Right lung (tissue), 5 donors: ENCODE measurements around the gene SPTLC3. TPM values are rescaled to one million over a fixed set of nuclear protein-coding genes. Genes with fewer than 3 reads are reported as not detected.

ENCODE experiments used
- DNase-seq, 2 donors: peaks; one replicate each; pipeline ENCODE4 v3.0.0-alpha.2; 2013
- polyA plus RNA-seq, 5 donors: library from polyadenylated mRNA; unstranded; fragments of 120-200 nt; gene quantifications; one replicate each; pipeline versions ENCODE4 v1.2.1 to v1.2.3, GENCODE V29; 2013; ENCODE audit warnings: inconsistent platforms in 1 of 5, low replicate concordance in 1 of 5; ENCODE audit not compliant: insufficient read length in 5 of 5, insufficient read depth in 1 of 5

SPTLC3 gene
- polyA plus RNA-seq, 5 donors: 6.5 to 13.5 (median 12.5) TPM

DNA sequence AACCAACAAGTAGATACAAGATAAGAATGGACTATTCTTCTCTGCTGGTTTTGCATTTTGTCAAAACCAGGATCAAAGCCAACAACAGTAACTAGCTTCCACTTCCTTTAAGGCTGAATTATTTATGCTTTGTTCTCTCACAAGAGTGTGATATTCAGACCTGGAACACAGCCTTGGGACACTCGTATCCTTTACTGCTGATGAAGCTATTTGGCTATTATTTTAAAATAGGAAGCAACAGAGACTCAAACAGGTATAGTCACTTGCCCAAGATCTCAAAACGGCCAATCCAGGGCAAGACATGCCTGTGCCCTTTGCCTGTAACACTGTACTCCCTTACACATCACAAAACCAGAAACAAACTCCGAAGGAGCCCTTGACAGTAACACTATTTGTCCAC is 19.9 kb downstream of the SPTLC3 start:
- DNase-seq: no peak

- no peak for DNase-seq
Observed at GRCh38 chr20:13029687-13030375, 21.1 kb downstream of the SPTLC3 start.

DNA sequence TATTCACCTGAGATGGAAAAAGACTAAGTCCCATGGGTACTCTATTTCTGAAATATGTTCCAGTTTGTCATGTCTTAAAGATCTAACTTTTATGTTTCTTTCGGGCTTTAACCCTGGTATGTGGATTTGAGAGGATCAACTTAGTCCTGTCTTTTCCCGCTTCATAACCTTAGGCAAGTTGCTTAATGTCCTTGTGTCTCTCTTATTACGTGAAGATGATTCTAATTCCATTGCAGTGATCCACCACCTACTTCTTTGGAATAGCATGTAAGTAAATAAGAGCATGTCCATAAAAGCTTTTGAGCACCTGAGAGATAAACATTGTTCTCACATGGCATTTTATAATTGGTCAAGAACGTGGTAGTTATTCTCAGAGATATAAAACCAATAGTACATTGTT is 23.0 kb downstream of the SPTLC3 start:
- DNase-seq: no peak

DNA sequence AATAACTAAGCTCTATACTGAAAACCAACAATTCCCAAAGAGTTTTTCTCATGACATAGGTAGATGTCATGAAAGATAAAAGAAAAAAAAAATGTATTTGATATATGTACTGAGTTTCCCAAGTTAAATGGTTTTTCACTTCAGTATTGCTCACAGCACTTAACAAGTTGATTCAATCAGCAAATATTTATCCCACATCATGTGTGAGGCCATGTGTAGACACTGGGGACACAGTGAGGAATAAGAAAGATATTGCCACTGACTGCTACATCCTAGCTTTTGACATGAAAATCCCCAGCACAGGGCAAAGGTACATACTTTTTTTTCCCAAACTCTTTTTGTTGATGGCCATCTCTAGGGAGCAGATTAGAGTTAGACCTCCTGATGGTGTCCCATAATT is 25.3 kb downstream of the SPTLC3 start:
- no peak for DNase-seq

DNA sequence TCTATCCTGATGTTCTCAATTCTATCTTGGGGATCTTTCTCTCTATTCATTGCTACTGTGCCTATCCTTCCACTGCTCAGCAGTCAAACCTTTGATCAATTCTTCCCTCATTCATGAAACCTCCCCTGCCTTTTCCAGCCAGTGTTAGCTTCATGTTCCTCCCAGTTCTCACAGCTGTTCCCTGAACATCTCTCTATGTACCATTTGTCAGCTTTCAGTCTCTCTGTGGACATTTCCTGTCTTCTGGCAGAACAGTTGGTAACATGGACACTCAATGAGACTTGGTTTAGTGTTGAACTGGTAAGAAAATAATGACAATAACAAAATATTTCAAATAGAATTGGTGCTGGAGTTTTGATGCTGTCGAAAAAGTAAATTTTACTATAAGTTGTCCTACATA is 26.2 kb downstream of the SPTLC3 start:
- DNase-seq: no peak

GRCh38 chr20:13035399-13036152 is 26.8 kb downstream of the SPTLC3 start:
- no peak for DNase-seq

GRCh38 chr20:13037727-13038126 is 29.0 kb downstream of the SPTLC3 start:
- no peak for DNase-seq

DNA sequence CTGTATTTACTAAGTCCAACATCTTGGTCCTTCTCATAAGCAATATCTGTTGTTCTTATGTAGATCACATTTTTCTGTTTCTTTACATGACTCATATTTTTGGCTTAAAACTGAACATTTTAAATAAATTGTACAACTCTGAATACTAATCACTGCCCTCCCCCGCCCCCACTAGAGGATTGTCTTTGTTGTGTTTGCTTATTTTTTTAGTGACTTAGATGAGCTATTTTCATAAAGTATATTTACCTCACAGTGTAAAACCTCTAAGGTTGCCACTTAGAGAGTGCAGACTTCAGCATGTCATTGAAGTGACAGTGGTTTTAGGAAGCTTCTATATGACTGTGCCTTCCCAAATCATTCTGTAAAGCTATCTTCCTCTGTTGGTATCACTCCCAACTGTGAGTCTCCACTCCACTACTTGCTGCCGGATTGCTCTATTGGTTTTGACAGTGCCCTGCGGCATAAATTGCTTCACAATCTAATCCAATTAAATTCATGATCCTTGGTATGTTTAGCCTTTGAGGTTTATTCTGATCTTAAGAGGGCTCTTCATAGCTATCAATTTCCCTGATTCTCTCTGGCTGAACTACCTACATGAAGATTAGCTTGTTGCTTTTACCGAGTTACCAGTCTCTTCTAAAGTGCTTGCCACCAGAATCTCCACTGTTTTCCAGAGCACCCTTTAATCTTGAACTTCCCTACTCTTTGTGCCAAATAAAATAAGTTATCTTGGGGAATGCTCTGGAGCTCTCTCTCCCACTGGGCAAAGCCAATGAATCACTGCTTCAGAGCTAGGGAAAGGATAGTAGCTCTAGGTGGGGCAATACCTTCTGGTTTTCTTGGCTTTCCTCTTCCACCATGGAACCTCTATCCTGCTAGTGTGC is 33.0 kb downstream of the SPTLC3 start:
- DNase-seq: no peak

GRCh38 chr20:13042458-13042794 is 33.7 kb downstream of the SPTLC3 start:
- DNase-seq: no peak

DNA sequence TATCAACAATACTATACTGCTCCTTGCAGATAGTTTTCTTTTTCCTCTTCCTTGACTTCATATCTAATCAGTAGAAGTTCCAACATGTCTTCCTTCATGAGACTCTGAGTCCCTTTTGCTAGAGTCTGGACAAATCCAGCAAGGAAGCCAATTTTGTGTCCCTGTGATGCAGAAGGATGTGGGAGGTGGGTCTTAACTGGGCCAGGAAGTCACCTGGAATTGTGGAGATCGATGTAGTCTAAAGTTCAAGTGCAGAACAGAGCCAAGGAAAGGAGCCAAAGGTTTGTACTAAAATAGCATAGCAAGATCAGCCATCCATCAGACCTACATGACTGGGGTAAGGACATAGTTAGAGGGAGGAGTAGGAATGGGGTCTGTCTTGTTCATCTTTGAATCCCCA is 37.6 kb downstream of the SPTLC3 start:
- no peak for DNase-seq

GRCh38 chr20:13054011-13054410 is 45.2 kb downstream of the SPTLC3 start:
- DNase-seq: no peak

GRCh38 chr20:13058666-13059389 is 50.1 kb downstream of the SPTLC3 start:
- no peak for DNase-seq

DNA sequence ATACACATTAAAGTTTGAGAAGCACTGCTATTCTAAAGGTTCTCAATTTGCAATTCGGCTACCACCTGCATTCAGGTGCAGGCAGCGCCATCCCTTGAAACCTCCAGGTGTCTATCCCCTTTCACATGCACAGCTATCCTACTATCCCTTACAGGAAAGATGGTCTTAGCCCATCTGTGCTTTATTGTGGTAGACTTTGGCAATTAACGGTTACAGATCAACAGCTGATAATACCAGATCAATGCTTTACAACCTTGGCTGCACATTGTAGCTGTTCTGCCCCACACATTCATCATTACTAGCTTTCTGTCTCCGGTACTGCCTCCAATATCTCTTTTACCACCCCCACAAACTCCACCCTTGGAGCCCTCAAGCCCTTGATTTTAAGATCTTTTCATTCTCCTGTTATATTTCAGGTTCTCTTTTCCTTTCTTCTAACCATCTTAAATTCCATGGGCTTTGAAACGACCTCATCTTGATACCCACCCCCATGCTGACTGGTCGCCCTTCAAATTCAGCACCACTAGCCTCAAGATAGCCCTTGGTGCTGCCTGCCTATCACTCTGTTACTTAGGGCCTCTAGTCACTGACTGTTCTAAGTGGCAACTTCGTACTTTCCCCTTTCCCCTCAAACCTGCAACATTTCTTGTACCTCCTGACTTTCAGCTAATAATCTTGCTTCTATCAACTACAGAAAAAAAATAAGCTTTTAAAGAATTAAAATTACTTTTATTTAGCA is 50.8 kb downstream of the SPTLC3 start:
- DNase-seq: no peak

GRCh38 chr20:13060327-13060726 is 51.6 kb downstream of the SPTLC3 start:
- no peak for DNase-seq

DNA sequence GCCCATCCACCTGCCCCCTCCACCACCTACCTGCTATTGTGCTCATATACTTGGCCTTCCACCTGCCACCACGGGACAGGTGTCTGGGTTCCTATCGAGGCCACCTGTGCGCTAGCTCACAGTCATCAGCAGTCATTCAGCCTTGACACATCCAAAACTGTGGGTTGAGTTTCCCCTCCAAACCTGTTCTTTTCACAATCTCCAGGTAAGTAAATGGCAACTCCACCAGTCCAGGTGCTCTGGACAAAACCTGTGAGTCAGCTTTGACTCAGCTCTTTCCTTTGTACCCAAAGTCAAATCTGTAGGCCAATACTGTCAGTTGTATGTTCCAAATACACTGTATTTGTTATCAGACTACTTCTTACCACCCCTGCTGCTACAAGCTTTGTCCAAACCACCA is 52.6 kb downstream of the SPTLC3 start:
- no peak for DNase-seq

DNA sequence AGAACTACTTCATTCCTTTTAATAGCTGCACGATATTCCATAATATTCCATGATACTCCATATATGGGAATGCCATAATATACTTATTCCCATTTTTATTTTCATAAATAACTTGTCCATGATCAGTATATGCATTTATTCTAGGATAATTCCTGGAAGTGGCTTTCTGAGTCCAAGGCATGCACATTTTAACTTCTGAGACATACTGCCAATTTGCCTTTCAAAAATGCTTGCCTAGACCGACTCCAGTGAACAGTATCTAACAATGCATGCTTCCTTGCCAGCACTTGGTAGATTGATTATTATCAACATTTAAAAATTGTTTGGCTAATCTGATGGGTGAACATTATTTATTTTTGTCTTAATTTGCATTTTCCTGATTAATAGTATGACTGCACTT is 54.0 kb downstream of the SPTLC3 start:
- no peak for DNase-seq

GRCh38 chr20:13068336-13068735 is 59.6 kb downstream of the SPTLC3 start:
- DNase-seq: no peak

- no peak for DNase-seq
Observed at GRCh38 chr20:13081877-13082276, 73.1 kb downstream of the SPTLC3 start.

DNA sequence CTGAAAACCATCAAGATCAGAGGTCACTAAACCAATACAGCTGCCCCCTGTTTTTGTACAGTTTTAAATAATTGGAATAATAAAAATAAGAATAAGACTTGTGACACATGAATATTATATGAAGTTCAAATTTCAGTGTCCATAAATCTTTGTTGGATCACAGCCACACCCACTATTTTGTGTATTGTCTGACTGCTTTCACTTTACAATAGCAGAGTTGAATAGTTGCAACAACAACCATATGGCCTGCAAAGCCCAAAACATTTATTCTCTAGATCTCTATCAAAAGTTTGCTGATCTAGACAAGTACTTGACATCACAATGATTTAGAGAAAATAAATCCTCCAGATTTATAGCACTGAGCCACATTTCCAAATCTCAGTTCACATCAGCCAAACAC is 73.6 kb downstream of the SPTLC3 start:
- DNase-seq: no peak

- DNase-seq: no peak
Observed at GRCh38 chr20:13085275-13085674, 76.5 kb downstream of the SPTLC3 start.

GRCh38 chr20:13089950-13090469 is 81.2 kb downstream of the SPTLC3 start:
- no peak for DNase-seq
